ENCODE results near the gene GALNT9. TPM values are rescaled to one million over a fixed set of nuclear protein-coding genes. Genes with fewer than 3 reads are reported as not detected.
"Not testable (repeated sequence)": the region's sequence is repeated elsewhere in the genome, so short reads cannot be mapped to it uniquely, and the experiment has no call there.

GALNT9 gene
- total RNA-seq, 1 donor from 2014 or later = not detected

- peaks cover 21% of the 10 kb centered on the region for H3K27me3 ChIP-seq (ENCODE audit: low read depth)
- intact Hi-C loops (cut with micrococcal nuclease) = no loop called here
- H3K36me3 ChIP-seq = no peaks in the 10 kb centered on the region
- no peak overlapping the region for H3K4me3 ChIP-seq
- no peaks in the 10 kb centered on the region for H3K4me1 ChIP-seq
- no peak for TF ChIP-seq CTCF (IDR thresholded peaks at IDR 0.05; ENCODE audit: borderline replicate concordance)
- no peak for DNase-seq
- H3K27ac ChIP-seq (replicated peaks) = no peak overlapping the region
- no peaks in the 10 kb centered on the region for H3K9me3 ChIP-seq (replicated peaks)
Measured at GRCh38 chr12:132244724-132245295, 84.6 kb downstream of the GALNT9 start.

DNA sequence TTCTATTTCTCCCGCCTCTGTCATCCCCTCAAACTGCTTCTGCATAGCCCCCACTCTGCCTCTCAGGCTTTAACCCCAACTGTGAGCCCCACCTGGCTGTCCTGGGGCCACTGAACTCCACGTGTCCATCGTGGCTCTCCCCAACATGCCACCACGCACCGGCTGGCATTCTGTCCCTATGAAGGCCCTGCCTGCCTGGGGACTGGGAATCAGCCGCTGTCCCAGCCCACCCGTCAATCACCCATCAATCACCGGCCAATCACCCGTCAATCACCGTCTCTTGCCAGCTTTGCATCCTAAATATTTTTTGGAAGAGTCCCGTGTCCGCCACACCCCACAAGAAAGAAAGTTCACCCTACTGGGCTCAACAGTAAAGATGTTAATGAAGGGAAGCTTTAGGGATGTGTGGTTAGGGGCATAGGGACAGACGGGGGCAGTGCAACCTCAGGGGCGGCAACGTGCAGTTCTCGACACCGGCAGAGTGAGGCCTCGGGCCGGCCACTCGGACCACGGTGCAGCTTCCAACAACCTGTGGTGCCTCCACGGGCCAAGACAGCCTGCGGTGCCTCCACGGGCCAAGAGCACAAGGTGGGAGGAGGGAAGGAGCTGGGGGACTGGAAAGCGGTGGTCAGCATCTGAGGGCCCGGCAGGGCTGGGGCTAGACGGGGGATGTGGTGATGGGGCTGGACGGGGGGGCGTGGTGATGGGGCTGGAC lies 85.6 kb downstream of the GALNT9 start:
- Histone ChIP-seq H3K27me3 (ENCODE audit: low read depth) (peaks cover 24% of the 10 kb centered on the region), H3K36me3 (no peaks in the 10 kb centered on the region), H3K9me3 (replicated peaks) (no peaks in the 10 kb centered on the region), H3K4me1 (no peaks in the 10 kb centered on the region), H3K27ac (replicated peaks) (no peak overlapping the region), H3K4me3 (no peak overlapping the region)
- DNase-seq = no peak
- intact Hi-C loops (cut with micrococcal nuclease) = no loop called here
- TF ChIP-seq CTCF (IDR thresholded peaks at IDR 0.05; ENCODE audit: borderline replicate concordance) = no peak

DNA sequence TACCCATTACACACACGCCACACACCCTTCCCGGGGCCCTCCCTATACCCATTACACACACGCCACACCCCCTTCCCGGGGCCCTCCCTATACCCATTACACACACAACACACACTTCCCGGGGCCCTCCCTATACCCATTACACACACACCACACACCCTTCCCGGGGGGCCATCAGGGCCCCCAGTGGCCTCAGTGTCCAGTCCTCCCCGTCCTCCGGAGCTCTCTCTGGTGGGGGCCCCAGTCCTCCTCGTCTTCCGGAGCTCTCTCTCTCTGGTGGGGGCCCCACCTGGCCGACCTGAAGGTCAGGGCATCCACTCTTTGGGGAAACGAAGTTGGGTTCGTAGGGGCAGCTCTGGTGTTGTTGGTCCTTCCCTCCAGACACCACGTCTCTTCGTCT lies 86.2 kb downstream of the GALNT9 start:
- intact Hi-C loops (cut with micrococcal nuclease); H3K4me3 ChIP-seq; H3K9me3 ChIP-seq (replicated peaks); H3K36me3 ChIP-seq; DNase-seq; H3K27ac ChIP-seq (replicated peaks); H3K4me1 ChIP-seq: not testable (repeated sequence)
- H3K27me3 ChIP-seq (ENCODE audit: low read depth) = peaks cover 24% of the 10 kb centered on the region

DNA sequence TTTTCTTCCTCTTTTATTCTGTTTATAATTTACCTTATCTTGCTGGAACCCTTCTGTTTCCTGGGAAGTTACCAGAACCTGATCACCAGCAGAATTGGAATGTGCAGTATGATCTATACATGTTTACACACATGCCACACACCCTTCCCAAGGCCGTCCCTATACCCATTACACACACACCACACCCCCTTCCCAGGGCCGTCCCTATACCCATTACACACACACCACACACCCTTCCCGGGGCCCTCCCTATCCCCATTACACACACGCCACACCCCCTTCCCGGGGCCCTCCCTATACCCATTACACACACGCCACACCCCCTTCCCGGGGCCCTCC lies 88.8 kb downstream of the GALNT9 start:
- H3K4me3 ChIP-seq; intact Hi-C loops (cut with micrococcal nuclease); H3K27ac ChIP-seq (replicated peaks); H3K36me3 ChIP-seq; DNase-seq; H3K9me3 ChIP-seq (replicated peaks); H3K4me1 ChIP-seq: not testable (repeated sequence)
- peaks cover 20% of the 10 kb centered on the region for H3K27me3 ChIP-seq (ENCODE audit: low read depth)

GRCh38 chr12:132239796-132240668 lies 89.4 kb downstream of the GALNT9 start:
- no peak for TF ChIP-seq CTCF (IDR thresholded peaks at IDR 0.05; ENCODE audit: borderline replicate concordance)
- no peaks in the 10 kb centered on the region for H3K4me1 ChIP-seq
- peaks cover 20% of the 10 kb centered on the region for H3K27me3 ChIP-seq (ENCODE audit: low read depth)
- DNase-seq = no peak
- H3K36me3 ChIP-seq = no peaks in the 10 kb centered on the region
- no peaks in the 10 kb centered on the region for H3K9me3 ChIP-seq (replicated peaks)
- intact Hi-C loops (cut with micrococcal nuclease) = no loop called here
- H3K4me3 ChIP-seq = no peak overlapping the region
- H3K27ac ChIP-seq (replicated peaks) = no peak overlapping the region

DNA sequence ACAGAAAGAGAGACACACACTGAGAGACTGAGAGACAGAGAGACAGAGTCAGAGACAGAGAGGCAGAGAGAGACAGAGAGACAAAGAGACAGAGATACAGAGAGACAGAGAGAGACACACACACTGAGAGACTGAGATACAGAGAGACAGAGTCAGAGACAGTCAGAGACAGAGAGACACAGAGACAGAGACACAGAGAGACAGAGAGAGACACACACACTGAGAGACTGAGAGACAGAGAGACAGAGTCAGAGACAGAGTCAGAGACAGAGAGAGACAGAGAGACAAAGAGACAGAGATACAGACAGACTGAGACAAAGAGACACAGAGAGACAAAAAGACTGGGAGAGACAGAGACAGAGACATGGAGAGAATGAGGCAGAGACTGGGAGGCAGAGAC lies 90.0 kb downstream of the GALNT9 start:
- Histone ChIP-seq H3K4me3 (no peak overlapping the region), H3K36me3 (no peaks in the 10 kb centered on the region), H3K27me3 (ENCODE audit: low read depth) (peaks cover 20% of the 10 kb centered on the region), H3K9me3 (replicated peaks) (no peaks in the 10 kb centered on the region), H3K27ac (replicated peaks) (no peak overlapping the region), H3K4me1 (no peaks in the 10 kb centered on the region)
- DNase-seq = no peak
- no peak for TF ChIP-seq CTCF (IDR thresholded peaks at IDR 0.05; ENCODE audit: borderline replicate concordance)
- intact Hi-C loops (cut with micrococcal nuclease) = no loop called here

Measured in left ventricle myocardium inferior (tissue), 1 donor.